Activated CD8-positive, alpha-beta T cell treated with anti-CD3 and anti-CD28 coated beads, Interleukin-2, amount 10 ng/mL, durations not matched to agents 7 days and 5 days (primary cell): Measurements from ENCODE around the gene B4GALT4. TPM values are rescaled to one million over a fixed set of nuclear protein-coding genes. Genes with fewer than 3 reads are reported as not detected.

Source experiments
- ATAC-seq: fragments of 150-1000 bp; cut with Tn5 transposase; one replicate; pipeline ENCODE4 v1.10.0; 2021; ENCODE audit warnings: moderate library complexity
- CTCF ChIA-PET: fragments of 350-600 bp; sonication (Branson Sonifier 250); formaldehyde crosslinking; loops from one replicate; lab custom pipeline; 2021; ENCODE audit warnings: antibody characterized with exemption; lab: Charles Lee
- POLR2A ChIA-PET: fragments of 350-600 bp; sonication (Branson Sonifier 250); formaldehyde crosslinking; loops from one replicate; lab custom pipeline; 2021; ENCODE audit warnings: antibody characterized with exemption; lab: Charles Lee
- DNase-seq: peaks from one replicate; pipeline ENCODE4 v3.0.0-alpha.2; 2020
- H3K27ac Mint-ChIP-seq: one replicate; pipeline ENCODE4 v1.8.0; 2021; ENCODE audit warnings: mild to moderate bottlenecking, mixed read lengths
- H3K27me3 Mint-ChIP-seq: one replicate; pipeline ENCODE4 v1.8.0; 2021; ENCODE audit warnings: low read depth, mixed read lengths
- H3K36me3 Mint-ChIP-seq: one replicate; pipeline ENCODE4 v1.8.0; 2021; ENCODE audit warnings: low read depth, mixed read lengths
- H3K4me1 Mint-ChIP-seq: one replicate; pipeline ENCODE4 v1.8.0; 2021; ENCODE audit warnings: low read depth, mixed read lengths
- H3K4me3 Mint-ChIP-seq: one replicate; pipeline ENCODE4 v1.8.0; 2021; ENCODE audit warnings: mild to moderate bottlenecking, mixed read lengths
- H3K9me3 Mint-ChIP-seq: one replicate; pipeline ENCODE4 v1.8.0; 2022; ENCODE audit warnings: mixed read lengths; ENCODE audit not compliant: insufficient read depth
- total RNA-seq, 2 experiments: library from RNA; stranded (reverse); gene quantifications; one replicate each; pipeline ENCODE4 v1.2.3, GENCODE V29; 2021

Gene B4GALT4
- total RNA-seq, 2 experiments from 2014 or later: 16.3 to 16.4 TPM

DNA sequence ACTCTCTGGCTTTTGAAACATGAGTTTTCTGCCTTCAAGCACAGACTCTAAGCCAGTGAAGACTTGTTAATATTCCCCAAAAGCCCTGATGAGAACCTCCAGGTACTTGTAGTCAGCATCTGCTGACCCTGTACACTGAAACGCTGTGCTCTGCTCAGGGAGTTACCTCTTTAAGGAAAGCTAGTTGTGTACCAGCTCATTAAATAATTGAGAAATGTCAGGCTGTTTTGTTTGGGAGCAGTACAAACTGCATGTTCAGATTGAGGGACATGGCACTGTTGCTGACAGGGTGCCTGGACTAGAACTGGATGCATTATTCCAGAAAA lies 45.6 kb downstream of the B4GALT4 start:
- no peak for ATAC-seq
- CTCF ChIA-PET: no interaction called here
- POLR2A ChIA-PET: no interaction called here
- no peak overlapping the region for H3K27ac Mint-ChIP-seq
- no peak for DNase-seq
- peaks cover 12% of the 10 kb centered on the region for H3K27me3 Mint-ChIP-seq
- no peak overlapping the region for H3K4me3 Mint-ChIP-seq
- H3K4me1 Mint-ChIP-seq: no peaks in the 10 kb centered on the region
- no peaks in the 10 kb centered on the region for H3K36me3 Mint-ChIP-seq
- H3K9me3 Mint-ChIP-seq: no peaks in the 10 kb centered on the region

DNA sequence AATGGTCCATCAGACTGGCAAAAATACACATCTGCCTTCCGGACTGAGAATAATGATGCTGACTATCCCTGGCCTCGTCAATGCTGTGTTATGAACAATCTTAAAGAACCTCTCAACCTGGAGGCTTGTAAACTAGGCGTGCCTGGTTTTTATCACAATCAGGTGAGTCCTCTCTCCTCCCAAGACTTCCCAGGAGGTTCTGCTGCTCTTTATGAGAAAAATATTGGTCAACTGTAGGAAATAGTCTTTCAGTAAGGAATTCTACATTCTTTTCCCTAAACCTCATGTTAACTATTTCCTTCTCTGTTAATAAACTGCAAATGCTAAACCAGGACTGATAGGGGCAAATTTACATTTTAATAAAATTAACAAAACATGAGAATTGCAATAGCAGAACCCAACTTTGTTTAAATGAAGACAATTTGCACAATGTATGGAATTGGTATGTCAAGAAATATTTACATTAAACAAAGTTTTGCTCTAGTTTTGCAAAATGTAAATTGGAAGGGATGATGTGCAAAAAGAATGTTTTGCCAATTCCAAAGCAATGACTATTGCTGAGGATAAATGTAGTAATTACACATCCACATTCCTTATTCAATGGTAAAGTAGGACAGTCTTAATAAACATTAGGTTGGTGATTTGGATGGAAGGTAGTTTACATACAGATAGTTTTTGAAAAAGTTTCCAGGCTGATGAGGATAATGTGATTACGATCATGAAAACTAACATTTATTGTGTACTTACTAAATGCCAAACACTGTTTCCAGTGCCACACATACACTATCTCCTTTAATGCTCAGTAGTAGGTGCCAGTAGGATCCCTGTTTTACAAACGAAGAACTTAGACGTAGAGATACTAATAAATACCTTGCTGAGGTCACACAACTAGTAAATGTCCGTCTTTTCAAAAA lies 46.2 kb downstream of the B4GALT4 start:
- DNase-seq (no peak), ATAC-seq (no peak)
- CTCF ChIA-PET: no interaction called here
- Mint-ChIP-seq H3K27ac (no peak overlapping the region), H3K4me3 (no peak overlapping the region), H3K27me3 (peaks cover 12% of the 10 kb centered on the region), H3K9me3 (no peaks in the 10 kb centered on the region), H3K4me1 (no peaks in the 10 kb centered on the region), H3K36me3 (no peaks in the 10 kb centered on the region)
- POLR2A ChIA-PET: no interaction called here

DNA sequence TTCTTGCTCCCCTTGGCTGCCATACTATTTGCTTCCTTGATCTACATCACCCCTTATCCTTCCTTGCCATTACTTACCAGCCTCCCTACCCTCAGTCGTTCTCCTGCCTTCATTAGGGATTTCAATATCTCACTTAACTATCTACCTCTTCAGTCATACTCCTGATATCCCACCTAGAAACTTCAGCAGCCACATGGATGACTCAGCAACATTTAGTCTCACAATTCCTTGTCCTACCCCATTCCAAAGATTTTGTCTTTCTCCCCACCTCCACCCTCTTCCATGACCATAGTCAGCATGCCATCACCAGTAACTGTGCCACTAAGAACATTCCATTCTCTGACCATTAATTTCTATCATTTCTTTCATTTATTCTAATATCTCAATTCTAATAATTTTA lies 48.9 kb downstream of the B4GALT4 start:
- ChIA-PET POLR2A (no interaction called here), CTCF (no interaction called here)
- H3K27me3 Mint-ChIP-seq: peaks cover 12% of the 10 kb centered on the region
- no peak for ATAC-seq
- no peaks in the 10 kb centered on the region for H3K9me3 Mint-ChIP-seq
- H3K4me3 Mint-ChIP-seq: no peak overlapping the region
- H3K4me1 Mint-ChIP-seq: no peaks in the 10 kb centered on the region
- no peak overlapping the region for H3K27ac Mint-ChIP-seq
- H3K36me3 Mint-ChIP-seq: no peaks in the 10 kb centered on the region
- no peak for DNase-seq

DNA sequence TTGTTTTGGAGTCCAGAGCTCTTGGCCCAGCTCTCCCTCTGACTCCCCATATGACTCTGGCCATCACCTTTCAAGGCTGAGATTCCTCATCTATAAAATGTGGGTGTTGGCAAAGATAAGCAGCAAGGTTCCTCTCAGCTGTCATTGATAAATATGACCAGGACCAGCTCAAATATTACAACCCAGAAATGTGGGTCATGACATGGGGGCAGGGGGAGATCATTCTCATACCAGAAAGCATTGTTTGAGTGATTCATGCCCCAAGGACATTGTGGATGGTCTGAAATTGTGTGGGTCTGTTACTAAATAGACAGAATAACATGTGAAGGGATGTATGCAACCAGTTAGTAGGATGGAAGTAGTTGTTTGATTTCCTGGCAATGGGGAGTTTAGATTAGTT lies 53.4 kb downstream of the B4GALT4 start:
- no peak overlapping the region for H3K27ac Mint-ChIP-seq
- H3K27me3 Mint-ChIP-seq: no peaks in the 10 kb centered on the region
- no peaks in the 10 kb centered on the region for H3K9me3 Mint-ChIP-seq
- no peaks in the 10 kb centered on the region for H3K4me1 Mint-ChIP-seq
- DNase-seq (no peak), ATAC-seq (no peak)
- POLR2A ChIA-PET: no interaction called here
- CTCF ChIA-PET: no interaction called here
- H3K4me3 Mint-ChIP-seq: no peak overlapping the region
- H3K36me3 Mint-ChIP-seq: no peaks in the 10 kb centered on the region

DNA sequence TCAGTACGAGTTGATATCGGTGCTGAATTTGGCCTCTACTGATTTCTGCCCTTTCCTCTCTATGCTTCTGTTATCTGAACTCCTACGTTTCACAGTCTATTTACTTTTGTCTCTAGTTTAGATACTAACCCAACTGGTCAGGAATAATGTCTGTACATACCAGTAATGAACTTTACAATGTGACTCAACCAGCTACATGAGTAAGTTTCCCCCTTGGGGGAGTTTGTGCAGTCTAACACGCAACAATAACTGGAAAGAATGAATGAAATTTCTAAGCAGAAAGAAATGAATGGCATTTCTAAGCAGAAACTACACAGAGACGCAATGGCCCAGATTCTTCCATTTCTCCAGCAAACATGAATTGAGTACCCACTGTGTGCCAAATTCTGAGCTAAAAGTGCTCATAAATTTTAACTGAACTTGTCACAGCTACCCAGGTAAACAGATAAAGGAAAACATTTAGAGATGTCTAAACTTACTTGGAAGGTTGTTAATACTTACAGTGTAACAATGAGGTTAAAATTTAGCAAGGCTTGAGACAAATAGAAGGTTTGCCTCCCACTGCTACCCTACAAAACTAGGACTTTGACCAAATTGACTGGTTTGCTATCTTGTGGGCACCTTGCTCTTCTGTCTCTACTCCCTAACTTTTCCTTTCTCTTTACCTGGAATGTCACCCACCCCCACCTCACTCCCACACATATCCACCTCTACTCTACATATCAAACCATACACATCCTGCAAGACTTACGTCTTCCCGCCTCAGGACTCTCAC lies 55.7 kb downstream of the B4GALT4 start:
- no peak overlapping the region for H3K4me3 Mint-ChIP-seq
- no peaks in the 10 kb centered on the region for H3K27me3 Mint-ChIP-seq
- DNase-seq (no peak), ATAC-seq (no peak)
- ChIA-PET CTCF (no interaction called here), POLR2A (no interaction called here)
- H3K4me1 Mint-ChIP-seq: no peaks in the 10 kb centered on the region
- no peak overlapping the region for H3K27ac Mint-ChIP-seq
- H3K9me3 Mint-ChIP-seq: no peaks in the 10 kb centered on the region
- H3K36me3 Mint-ChIP-seq: no peaks in the 10 kb centered on the region

DNA sequence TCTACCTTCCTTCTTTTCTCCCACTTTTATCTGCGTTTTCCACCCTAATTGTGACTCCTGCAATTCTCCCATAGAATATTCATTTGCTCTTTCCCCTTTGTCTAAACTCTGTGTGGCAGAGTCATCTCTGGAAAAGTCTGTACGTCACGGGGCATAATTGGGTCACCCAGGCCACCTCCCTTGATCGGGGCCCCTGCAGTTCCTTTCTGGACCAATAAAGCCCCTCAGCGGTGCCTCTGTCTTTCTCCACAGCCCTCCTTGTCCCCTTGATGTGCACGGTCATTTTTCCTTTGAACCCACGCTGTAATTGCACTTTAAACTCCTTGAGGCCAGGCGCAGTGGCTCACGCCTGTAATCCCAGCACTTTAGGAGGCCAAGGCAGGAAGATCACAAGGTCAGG lies 56.6 kb downstream of the B4GALT4 start:
- DNase-seq: no peak
- ChIA-PET CTCF (no interaction called here), POLR2A (no interaction called here)
- no peaks in the 10 kb centered on the region for H3K36me3 Mint-ChIP-seq
- H3K4me1 Mint-ChIP-seq: no peaks in the 10 kb centered on the region
- H3K27me3 Mint-ChIP-seq: no peaks in the 10 kb centered on the region
- ATAC-seq: no peak
- H3K27ac Mint-ChIP-seq: no peak overlapping the region
- H3K9me3 Mint-ChIP-seq: no peaks in the 10 kb centered on the region
- H3K4me3 Mint-ChIP-seq: no peak overlapping the region

DNA sequence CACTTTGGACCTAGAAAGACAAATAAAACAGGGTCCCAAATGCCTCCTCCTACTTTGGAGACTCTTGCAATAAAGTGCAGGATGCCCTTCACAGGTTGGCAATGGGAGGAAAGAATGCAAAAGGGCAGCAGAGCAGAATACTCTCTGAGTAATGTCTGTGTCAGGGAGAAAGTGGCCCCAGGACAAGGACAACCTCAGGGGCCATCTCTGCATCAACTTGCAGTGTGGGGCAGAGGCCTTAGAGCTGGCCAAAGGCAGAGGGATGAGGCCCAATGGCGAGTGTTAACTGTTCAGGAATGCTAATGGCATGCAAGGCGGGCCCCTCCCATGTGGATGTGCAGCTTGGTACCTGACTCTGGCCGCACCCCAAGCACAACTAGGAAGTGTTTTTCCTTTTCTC lies 58.9 kb downstream of the B4GALT4 start:
- ChIA-PET CTCF (no interaction called here), POLR2A (no interaction called here)
- H3K9me3 Mint-ChIP-seq: no peaks in the 10 kb centered on the region
- H3K4me3 Mint-ChIP-seq: no peak overlapping the region
- H3K27ac Mint-ChIP-seq: no peak overlapping the region
- H3K36me3 Mint-ChIP-seq: no peaks in the 10 kb centered on the region
- ATAC-seq (no peak), DNase-seq (no peak)
- H3K4me1 Mint-ChIP-seq: no peaks in the 10 kb centered on the region
- peaks cover 5% of the 10 kb centered on the region for H3K27me3 Mint-ChIP-seq

DNA sequence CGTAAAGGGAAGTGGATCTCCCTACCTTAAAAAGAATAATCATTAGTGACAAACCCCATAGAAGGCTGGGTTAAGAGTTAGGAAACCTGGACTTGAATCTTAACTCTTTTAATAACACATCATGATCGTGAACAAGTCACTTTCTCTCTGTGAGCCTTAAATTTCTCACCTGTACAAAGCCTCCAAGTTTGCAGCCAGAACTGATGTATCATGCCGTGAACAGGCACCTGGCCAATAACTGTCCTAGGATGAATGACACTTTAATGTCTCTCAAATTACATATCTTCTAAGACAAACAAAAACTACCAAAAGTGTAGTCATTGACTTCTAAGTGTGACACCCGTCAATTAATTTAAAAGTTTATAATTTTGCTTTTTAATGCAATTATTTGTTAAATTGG lies 63.4 kb downstream of the B4GALT4 start:
- CTCF ChIA-PET: no interaction called here
- DNase-seq (no peak), ATAC-seq (no peak)
- Mint-ChIP-seq H3K4me1 (no peaks in the 10 kb centered on the region), H3K36me3 (no peaks in the 10 kb centered on the region), H3K27ac (no peak overlapping the region), H3K4me3 (no peak overlapping the region), H3K27me3 (peaks cover 18% of the 10 kb centered on the region), H3K9me3 (no peaks in the 10 kb centered on the region)
- POLR2A ChIA-PET: no interaction called here

DNA sequence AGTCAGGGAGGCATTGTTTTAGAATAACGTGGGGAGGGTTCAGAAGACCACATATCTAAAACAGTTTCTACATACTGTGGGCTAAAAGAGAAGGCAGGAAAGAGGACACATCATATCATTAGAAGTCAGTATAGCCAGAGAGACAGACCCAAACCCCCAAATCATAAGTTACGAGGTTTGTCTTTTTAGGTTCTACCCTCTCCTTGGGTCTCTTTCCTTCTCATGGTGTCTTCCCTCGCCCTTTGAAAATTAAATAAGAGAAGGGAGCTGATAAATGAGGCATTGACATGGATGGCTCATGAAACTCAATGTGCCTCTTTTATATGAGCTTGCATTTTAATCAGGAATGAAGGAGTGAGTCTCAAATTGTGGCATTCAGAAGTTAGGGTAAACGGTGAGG lies 63.9 kb downstream of the B4GALT4 start:
- no peaks in the 10 kb centered on the region for H3K4me1 Mint-ChIP-seq
- peaks cover 18% of the 10 kb centered on the region for H3K27me3 Mint-ChIP-seq
- H3K4me3 Mint-ChIP-seq: no peak overlapping the region
- H3K9me3 Mint-ChIP-seq: no peaks in the 10 kb centered on the region
- no peaks in the 10 kb centered on the region for H3K36me3 Mint-ChIP-seq
- DNase-seq: no peak
- ATAC-seq: no peak
- ChIA-PET POLR2A (no interaction called here), CTCF (no interaction called here)
- no peak overlapping the region for H3K27ac Mint-ChIP-seq

DNA sequence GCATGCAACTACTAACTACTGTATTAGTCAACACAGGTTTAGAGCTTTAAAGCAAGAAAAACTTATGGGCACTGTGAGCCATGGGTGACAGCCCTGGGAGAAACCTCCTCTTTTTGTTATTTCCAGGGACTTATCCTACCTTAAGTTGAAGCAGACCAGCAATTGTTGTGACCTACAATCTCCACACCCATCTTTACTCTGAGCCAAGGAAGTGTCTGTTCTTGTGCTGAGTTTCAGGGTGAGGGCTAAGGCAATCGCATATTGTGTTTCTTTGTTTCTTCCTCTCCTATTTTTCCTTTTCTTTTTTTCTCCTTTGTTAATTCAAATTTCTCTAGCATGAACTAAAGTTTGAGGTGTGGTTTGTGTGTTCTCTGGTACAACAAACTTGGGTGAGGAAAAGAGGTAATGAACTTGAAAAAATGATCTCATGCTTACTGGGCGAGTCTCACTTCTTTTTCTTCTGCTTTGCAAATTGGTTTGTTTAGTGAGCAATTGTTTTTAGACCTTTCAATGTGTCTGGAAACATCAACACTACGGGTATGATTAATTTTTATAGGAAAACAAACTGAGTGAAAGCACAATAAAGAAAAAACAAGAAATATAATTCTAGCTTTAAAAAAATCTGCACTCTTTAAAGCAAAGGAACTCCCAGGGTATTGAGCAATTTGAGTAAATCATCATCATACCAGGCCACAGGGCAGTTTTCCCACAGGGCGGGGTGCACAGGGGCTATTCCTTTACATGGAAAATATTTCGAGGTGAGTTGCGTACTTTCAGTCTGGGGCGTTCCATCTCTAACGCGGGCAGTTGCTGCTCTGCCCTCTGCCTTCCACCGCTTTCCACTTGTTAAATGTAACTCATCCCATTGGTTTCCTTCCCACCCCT lies 64.6 kb downstream of the B4GALT4 start:
- Mint-ChIP-seq H3K36me3 (no peaks in the 10 kb centered on the region), H3K4me3 (no peak overlapping the region), H3K4me1 (no peaks in the 10 kb centered on the region), H3K27me3 (peaks cover 18% of the 10 kb centered on the region), H3K9me3 (no peaks in the 10 kb centered on the region), H3K27ac (no peak overlapping the region)
- POLR2A ChIA-PET: no interaction called here
- CTCF ChIA-PET: no interaction called here
- no peak for ATAC-seq
- no peak for DNase-seq

DNA sequence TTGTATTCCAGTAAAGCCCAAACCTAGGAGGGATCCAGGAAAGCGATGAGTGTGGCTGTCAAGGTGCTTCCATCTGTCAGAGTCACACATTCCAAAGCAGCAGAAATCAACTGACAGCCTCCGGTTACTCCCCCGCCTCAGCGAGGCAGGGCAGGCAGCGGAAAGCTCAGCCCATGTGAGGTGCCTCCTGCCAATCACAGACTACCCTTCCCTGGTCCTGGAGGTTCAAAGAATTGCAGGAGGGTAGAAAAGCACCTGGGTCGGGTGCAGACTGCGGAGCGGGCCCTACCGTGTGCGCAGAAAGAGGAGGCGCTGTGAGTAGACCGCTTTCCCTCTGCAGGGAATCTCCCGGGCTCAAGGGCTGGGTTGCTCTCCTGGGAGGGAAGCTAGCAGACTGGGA lies 67.4 kb downstream of the B4GALT4 start, which contains the start of gene UPK1B:
Gene UPK1B (plus strand): TSS at position 274 of the 400 bp plus-strand sequence. CDS start 13,144 bp downstream, outside the sequence.
- H3K36me3 Mint-ChIP-seq: no peaks in the 10 kb centered on the region
- POLR2A ChIA-PET: no interaction called here
- CTCF ChIA-PET: no interaction called here
- H3K4me3 Mint-ChIP-seq: no peak within 1 kb of the TSS
- H3K27me3 Mint-ChIP-seq: peaks cover 18% of the 10 kb centered on the region
- ATAC-seq (no peak), DNase-seq (no peak)
- H3K27ac Mint-ChIP-seq: no peak within 1 kb of the TSS
- H3K4me1 Mint-ChIP-seq: no peaks in the 10 kb centered on the region
- no peaks in the 10 kb centered on the region for H3K9me3 Mint-ChIP-seq

DNA sequence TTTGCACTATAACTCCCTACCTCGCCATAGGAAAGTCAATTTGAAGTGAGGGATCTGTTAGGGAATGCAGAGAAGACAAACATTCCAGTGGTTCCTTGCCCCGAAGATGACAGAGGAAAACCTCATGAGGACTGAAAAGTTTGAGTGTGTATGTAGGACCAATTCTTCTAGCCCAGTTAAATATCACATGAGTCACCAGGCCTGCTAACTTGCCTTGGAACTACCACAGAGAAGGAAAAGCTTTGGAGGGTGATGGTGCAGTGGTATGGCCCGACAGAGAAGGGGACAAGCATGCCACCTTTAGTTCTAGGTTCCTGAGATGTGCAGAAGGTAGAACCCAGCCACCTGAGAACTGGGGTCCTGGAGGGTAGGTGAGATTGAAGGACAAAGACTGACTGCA lies 69.9 kb downstream of the B4GALT4 start:
- Mint-ChIP-seq H3K4me1 (no peaks in the 10 kb centered on the region), H3K27ac (no peak overlapping the region), H3K27me3 (peaks cover 10% of the 10 kb centered on the region), H3K9me3 (no peaks in the 10 kb centered on the region), H3K4me3 (no peak overlapping the region), H3K36me3 (no peaks in the 10 kb centered on the region)
- POLR2A ChIA-PET: no interaction called here
- CTCF ChIA-PET: no interaction called here
- DNase-seq (no peak), ATAC-seq (no peak)
